Left lung (tissue), 10 donors: ENCODE data around the gene RAMP2. TPM values are rescaled to one million over a fixed set of nuclear protein-coding genes. Genes with fewer than 3 reads are reported as not detected.
A peak's percentile ranks its signal among the peaks of the same experiment; 100 is the strongest.

Source experiments
- ATAC-seq: fragments of 200-7000 bp; cut with Tn5 transposase; one replicate; pipeline ENCODE4 v1.9.1; 2020; ENCODE audit warnings: moderate library complexity
- DNase-seq, 4 donors: peaks; one replicate each; pipeline ENCODE4 v3.0.0-alpha.2; 2013 to 2020
- H3K27ac ChIP-seq, 2 donors: fragments of 200-600 bp; sonication (generic) in 1 of 2; one replicate each; pipeline versions ENCODE4 v1.5.0 to v1.8.0; 2020 to 2021
- H3K27me3 ChIP-seq, 2 donors: fragments of 200-600 bp; sonication (generic) in 1 of 2; one replicate each; pipeline versions ENCODE4 v1.5.0 to v1.8.0; 2020 to 2021
- H3K36me3 ChIP-seq, 2 donors: fragments of 200-600 bp; sonication (generic) in 1 of 2; one replicate each; pipeline versions ENCODE4 v1.5.0 to v1.8.0; 2020 to 2021
- H3K4me1 ChIP-seq, 2 donors: fragments of 200-600 bp; one replicate each; pipeline ENCODE4 v1.8.0; 2021
- H3K4me3 ChIP-seq, 2 donors: fragments of 200-600 bp; sonication (generic) in 1 of 2; one replicate each; pipeline versions ENCODE4 v1.5.0 to v1.8.0; 2020 to 2021; ENCODE audit warnings: mild to moderate bottlenecking in 1 of 2
- H3K9me3 ChIP-seq, 2 donors: fragments of 200-600 bp; sonication (generic) in 1 of 2; one replicate each; pipeline versions ENCODE4 v1.5.0 to v1.8.0; 2020 to 2021
- intact Hi-C, 2 donors: fragments of 100-400 bp; cut with DNase I; formaldehyde crosslinking; loops; one replicate each; pipeline versions ENCODE4 v1.11.2 to v1.14.2; 2022
- polyA plus RNA-seq, 6 donors: library from polyadenylated mRNA; unstranded; fragments of 120-200 nt; gene quantifications; one replicate each; pipeline ENCODE4 v1.2.1, GENCODE V29; 2013; ENCODE audit not compliant: insufficient read length in 6 of 6
- total RNA-seq, 2 donors: library from RNA; stranded (reverse); fragmentation: NEBNext Ultra II Directional; extraction: Animal tissue kit (Norgen Biotek cat#: 25700); gene quantifications; one replicate each; pipeline ENCODE4 v1.2.1, GENCODE V29; 2021
- TF ChIP-seq, protein P1 (sequence below), 2 donors: fragments of 200-600 bp; sonication (generic) in 1 of 2; IDR thresholded peaks; one replicate each; pipeline versions ENCODE4 v1.5.0 to v1.8.0; 2021; ENCODE audit warnings: antibody characterized with exemption in 2 of 2
- donor health status: DM: no; HTN: yes; CAD: no.
- donor health status: DM: no; HTN: no; CAD: no.

Gene RAMP2
- total and polyA plus RNA-seq, 8 donors: 76.1 to 213 (median 173) TPM

GRCh38 chr17:42780851-42781638 lies 20.0 kb downstream of the RAMP2 start:
- H3K36me3 ChIP-seq: peaks cover 0 to 39% of the 10 kb centered on the region in 2 donors
- peaks cover 55 to 64% of the 10 kb centered on the region in 2 donors for H3K27me3 ChIP-seq
- intact Hi-C loops: no loop called here
- no peaks in the 10 kb centered on the region for H3K9me3 ChIP-seq
- no peak overlapping the region for H3K27ac ChIP-seq
- ATAC-seq (peak; percentile 10), DNase-seq (no peak)
- peaks cover 6 to 27% of the 10 kb centered on the region in 2 donors for H3K4me1 ChIP-seq
- H3K4me3 ChIP-seq: peak overlapping the region in 1 of 2 donors; percentile 5
- TF ChIP-seq, protein P1, sequence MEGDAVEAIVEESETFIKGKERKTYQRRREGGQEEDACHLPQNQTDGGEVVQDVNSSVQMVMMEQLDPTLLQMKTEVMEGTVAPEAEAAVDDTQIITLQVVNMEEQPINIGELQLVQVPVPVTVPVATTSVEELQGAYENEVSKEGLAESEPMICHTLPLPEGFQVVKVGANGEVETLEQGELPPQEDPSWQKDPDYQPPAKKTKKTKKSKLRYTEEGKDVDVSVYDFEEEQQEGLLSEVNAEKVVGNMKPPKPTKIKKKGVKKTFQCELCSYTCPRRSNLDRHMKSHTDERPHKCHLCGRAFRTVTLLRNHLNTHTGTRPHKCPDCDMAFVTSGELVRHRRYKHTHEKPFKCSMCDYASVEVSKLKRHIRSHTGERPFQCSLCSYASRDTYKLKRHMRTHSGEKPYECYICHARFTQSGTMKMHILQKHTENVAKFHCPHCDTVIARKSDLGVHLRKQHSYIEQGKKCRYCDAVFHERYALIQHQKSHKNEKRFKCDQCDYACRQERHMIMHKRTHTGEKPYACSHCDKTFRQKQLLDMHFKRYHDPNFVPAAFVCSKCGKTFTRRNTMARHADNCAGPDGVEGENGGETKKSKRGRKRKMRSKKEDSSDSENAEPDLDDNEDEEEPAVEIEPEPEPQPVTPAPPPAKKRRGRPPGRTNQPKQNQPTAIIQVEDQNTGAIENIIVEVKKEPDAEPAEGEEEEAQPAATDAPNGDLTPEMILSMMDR (IDR thresholded peaks at IDR 0.05): no peak

DNA sequence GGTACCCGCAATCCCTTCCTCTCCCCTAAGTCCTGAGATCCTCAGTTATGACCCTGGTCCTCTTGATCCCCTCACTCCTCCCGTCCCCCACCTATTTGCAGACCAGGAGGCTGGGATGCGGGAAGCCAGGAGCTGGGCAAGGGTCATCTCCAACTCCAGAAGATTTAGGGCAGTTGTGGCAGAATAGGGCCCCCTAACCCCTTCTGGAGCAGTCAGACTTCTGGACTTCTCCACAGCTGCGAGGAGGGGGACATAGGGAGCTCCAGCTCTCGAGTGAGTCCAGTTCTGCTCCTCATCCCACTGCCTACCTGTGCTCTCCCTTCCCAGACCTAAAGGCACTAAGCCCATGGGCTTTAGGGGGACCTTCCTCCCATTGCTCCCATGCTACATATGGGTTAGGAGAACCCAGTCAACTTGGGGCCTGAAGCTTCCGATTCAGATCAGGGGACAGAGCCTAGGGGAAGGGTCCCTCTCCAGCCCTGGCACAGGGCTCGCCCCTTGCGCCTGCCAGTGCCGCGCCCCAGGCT lies 20.7 kb downstream of the RAMP2 start:
- no peak for ATAC-seq
- Histone ChIP-seq H3K4me3 (no peak overlapping the region), H3K9me3 (no peaks in the 10 kb centered on the region), H3K36me3 (peaks cover 0 to 33% of the 10 kb centered on the region in 2 donors), H3K4me1 (peaks cover 6 to 27% of the 10 kb centered on the region in 2 donors), H3K27ac (no peak overlapping the region), H3K27me3 (peaks cover 62 to 71% of the 10 kb centered on the region in 2 donors)
- TF ChIP-seq, protein P1 (IDR thresholded peaks at IDR 0.05): no peak
- intact Hi-C loops: no loop called here
- DNase-seq: no peak

DNA sequence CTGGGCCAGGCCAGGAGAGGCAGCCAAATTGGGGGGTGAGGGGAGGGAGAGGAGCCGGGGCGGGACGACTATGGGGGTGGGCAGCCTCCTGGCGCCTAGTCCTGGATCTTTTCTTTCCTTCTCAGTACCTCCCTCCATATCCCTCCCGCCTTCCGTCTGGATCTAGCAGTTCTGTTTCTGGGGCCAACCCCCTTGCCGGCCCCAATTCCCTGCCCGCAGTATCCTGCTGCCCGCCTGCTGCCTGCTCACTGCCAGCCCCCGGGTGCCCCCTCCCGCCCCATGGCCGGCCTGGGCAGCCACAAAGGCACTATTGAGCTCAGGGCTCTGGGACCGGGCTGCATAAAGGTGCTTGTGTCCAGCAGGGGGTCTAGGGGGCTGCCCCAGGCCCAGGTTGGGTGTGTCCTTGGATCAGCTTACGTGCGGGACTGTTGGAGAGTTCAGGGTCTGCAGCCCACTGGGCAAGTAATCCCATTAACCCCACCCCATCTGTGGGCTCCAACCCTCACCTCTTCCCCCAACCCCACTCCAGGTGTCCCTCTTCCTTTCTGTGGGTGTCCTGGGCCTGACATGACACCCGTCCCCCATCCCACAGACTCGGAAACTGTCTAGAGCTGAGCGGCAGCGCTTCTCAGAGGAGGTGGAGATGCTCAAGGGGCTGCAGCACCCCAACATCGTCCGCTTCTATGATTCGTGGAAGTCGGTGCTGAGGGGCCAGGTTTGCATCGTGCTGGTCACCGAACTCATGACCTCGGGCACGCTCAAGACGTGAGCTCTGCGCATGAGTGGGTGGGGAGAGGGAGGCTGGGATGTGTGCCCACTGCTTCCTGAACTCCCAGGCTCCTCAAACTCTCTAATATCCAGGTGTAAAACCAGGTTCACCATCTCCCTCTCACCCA lies 21.4 kb downstream of the RAMP2 start:
- TF ChIP-seq, protein P1 (IDR thresholded peaks at IDR 0.05): no peak
- intact Hi-C loops: no loop called here
- Histone ChIP-seq H3K4me3 (no peak overlapping the region), H3K27ac (no peak overlapping the region), H3K4me1 (peaks cover 6 to 27% of the 10 kb centered on the region in 2 donors), H3K27me3 (peaks cover 63 to 78% of the 10 kb centered on the region in 2 donors), H3K36me3 (peaks cover 0 to 25% of the 10 kb centered on the region in 2 donors), H3K9me3 (no peaks in the 10 kb centered on the region)
- DNase-seq (no peak), ATAC-seq (no peak)

- no peak for ATAC-seq
- no peak for DNase-seq
- intact Hi-C loops: no loop called here
- Histone ChIP-seq H3K36me3 (peaks cover 0 to 17% of the 10 kb centered on the region in 2 donors), H3K4me1 (peaks cover 6 to 27% of the 10 kb centered on the region in 2 donors), H3K27ac (no peak overlapping the region), H3K4me3 (no peak overlapping the region), H3K9me3 (no peaks in the 10 kb centered on the region), H3K27me3 (peaks cover 63 to 86% of the 10 kb centered on the region in 2 donors)
- TF ChIP-seq, protein P1 (IDR thresholded peaks at IDR 0.05): no peak
Measured at GRCh38 chr17:42783062-42783790, 22.2 kb downstream of the RAMP2 start.
